Inferior parietal cortex (tissue), 1 donor: ENCODE measurements around the gene TRAF3IP1.

Experiments used
- DNase-seq: peaks from one replicate; pipeline ENCODE4 v3.0.0-alpha.2; 2016; ENCODE audit errors: extremely low spot score

The TRAF3IP1 gene

DNA sequence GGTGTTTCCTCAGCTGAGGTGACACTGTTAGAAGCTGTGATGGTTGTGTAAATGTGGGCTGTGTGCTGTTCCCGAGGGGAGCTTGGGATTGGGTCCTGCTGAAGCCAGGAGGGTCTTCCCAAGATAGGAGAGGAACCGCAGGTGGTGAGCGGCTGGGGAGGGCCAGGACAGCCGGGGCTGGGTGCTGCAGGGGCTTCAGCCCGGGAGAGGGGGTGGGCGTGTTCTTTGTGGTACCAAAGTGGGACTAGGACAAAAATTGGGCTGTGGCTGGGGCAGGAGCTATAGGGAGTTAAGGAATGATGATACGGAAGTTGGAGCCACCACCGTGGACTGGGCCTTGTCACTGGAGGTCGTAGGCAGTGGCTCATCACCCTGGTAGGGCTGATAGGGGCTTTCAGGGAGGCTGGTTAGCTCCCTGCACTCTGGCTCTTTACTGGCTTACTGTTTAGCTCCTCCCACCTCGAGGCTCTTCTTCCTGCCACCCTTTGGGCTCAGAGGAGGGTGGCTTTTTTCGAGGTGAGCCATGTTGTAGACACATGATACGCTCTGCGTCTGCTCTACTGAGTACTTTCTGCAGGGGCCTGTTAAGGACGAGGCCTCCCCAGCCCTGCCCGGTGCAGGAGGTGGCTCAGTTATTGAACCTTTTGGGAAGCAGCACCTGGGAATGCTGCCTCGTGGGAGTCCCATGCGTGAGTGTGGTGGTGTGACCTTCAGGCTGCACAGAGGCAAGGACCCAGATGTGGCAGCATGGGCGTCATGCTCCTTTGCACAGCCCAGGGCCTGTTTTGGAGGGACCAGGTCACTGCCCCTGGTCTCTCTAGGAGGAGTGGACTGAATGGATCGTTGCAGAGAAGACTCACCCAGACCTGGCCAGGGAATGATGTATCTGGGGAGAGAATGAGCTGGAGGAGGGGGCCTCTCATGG is 128.0 kb downstream of the TRAF3IP1 start:
- no peak for DNase-seq

DNA sequence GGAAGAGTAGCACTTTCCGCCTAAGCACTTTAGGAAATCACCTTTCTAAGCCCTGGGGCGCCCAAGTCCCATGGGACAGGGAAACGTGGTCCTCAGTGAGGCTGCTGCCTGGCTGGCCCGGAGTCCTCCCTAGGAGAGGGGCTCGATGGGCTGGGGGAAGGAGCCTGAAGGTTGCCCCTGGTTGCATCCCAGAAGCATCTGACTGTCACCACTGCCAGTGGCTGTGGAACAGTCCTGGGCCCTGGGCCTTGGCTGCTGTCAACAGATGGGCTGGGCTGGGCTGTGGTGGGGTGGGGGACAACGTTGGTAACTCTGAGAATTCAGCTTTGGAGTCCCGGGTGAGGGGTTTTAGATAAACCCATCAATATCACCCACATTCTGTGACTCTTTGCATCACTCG is 128.9 kb downstream of the TRAF3IP1 start:
- no peak for DNase-seq

DNA sequence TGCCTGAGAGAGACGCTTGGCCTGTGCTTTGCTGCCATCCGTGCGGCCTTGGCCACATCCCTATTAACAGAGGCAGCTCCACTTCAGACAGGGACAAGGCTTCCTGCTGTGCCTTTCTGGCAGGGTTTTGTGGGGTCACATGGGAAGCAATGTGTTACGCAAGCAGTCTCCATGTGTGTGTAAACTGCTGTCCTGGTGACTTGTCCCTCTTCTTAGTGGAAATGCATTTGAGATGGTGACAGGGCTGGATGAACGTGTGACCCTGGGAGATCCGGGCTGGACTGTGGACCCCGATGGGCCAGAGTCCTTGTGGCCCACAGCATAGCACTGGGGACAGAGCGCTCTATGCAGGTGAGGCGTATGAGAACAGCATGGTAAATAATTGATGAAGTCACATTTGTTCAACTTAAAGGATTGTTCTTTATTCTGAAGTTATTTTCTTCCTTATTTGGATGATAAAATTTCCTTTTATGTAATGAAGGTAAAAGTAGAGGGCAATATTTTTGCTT is 129.6 kb downstream of the TRAF3IP1 start:
- no peak for DNase-seq

DNA sequence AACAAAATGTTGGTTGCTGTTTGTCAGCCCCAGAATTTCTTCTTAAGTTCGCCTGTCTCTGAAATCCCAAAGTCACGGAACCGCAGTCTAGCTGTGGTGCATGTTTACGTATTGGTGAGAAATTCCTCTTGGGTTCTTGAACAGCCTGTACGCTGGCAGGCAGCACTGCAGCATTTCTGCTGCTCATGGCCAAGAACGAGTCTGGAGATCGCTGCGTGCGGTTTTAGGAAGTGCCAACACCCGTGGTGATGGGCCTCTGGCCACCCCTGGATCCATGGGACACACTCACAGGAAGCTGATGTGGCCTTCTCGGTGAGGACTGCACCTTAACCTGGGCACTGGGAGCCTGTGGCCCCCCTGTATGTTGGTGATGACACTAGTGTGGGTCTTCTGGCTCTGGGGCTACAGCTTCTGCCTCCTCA is 130.1 kb downstream of the TRAF3IP1 start:
- DNase-seq: no peak
